Suppressor macrophage treated with lipopolysaccharide for 1 hour (primary cell): ENCODE data around the gene COX6A2.
"Not testable (repeated sequence)": the region's sequence is repeated elsewhere in the genome, so short reads cannot be mapped to it uniquely, and the experiment has no call there.

Experiments used
- DNase-seq, 3 donors: peaks; one replicate each; pipeline ENCODE4 v3.0.0-alpha.2; 2020 to 2022

Gene COX6A2

GRCh38 chr16:31461921-31462804, 34.0 kb upstream of the COX6A2 start:
- no peak for DNase-seq

GRCh38 chr16:31461201-31461920, 33.2 kb upstream of the COX6A2 start:
- DNase-seq: no peak

DNA sequence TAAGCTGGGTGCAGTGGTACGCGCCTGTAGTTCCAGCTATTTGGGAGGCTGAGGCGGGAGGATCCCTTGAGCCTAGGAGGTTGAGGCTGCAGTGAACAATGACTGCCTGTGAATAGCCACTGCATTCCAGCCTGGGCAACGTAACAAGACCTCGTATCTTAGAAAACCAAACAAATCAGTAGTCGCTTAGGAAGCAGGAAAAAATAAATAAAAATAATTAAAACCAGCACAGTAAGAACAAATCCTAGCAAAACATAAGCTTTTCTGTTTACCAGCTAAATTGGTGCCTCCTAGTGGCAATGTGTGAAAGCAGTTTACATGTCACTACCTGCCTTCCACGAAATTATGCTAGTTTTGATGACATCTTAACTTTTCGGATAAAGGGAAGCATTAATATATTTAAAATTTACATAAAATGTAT, 32.4 kb upstream of the COX6A2 start:
- DNase-seq: peak; percentile 53 to 67 (median 64)

- peak; percentile 100 for DNase-seq
Observed at GRCh38 chr16:31459687-31460581, 31.8 kb upstream of the COX6A2 start.

- peak; percentile 98 to 99 (median 99) for DNase-seq
Observed at GRCh38 chr16:31458844-31459686, 30.9 kb upstream of the COX6A2 start, which contains the start of gene ARMC5. TSS of gene ARMC5 (plus strand) at chr16:31459501. CDS start at chr16:31459525, 24 bp downstream.

DNA sequence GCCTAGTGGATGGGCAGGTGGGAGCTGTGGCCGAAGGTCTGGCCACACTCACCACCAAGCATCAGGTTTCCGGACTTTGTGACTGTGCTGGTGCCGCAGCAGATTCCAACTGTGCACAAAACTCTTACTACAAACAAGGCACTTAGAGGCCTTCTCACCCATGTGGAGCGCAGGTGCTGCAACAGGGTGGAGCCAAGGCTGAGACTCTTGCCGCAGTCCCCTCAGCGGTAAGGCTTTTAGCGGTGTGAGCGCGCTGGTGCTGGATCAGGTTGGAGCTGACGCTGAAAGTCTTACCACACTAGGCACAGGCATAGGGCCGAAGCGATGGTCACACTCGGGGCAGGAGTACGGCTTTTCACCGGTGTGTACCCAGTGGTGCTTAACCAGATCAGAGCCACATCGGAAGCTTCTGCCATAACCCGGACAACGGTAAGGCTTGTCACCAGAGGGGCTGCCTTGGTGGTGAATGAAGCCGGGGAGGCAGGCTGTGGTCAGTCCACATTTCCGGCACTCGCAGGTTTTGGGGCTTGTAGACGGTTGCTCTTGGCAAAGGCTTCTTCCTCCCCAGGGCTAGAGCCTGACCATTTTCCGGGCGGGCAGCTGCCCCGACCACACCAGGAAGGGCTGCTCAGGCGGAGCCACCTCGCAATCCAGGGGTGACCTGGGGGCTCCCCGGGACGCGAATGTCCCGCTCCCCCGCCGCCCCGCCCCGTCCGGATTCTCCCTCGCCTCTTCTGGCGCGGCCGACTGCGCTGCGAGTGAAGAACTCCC, 30.1 kb upstream of the COX6A2 start:
- peak; percentile 73 to 92 (median 77) for DNase-seq

DNA sequence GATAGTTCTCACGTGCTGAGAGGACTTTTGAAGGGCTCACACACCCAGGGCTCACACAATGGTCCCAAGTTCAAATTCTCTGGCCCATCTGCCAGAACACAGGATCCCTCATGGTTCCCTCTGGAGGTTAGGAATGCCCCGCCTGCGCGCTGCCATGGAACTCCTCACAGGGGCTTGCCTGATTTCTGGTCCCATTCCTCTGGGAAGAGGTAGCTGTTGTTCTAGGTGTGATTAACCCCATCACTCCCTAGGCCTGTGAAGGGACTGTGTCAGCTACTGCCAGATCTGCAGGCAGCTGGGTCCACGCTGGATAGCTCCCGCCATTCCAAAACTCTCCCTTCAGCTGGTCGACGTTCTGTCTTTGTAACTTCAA, 28.8 kb upstream of the COX6A2 start:
- DNase-seq: no peak

GRCh38 chr16:31455601-31456314, 27.6 kb upstream of the COX6A2 start:
- peak; percentile 62 to 82 (median 74) for DNase-seq

GRCh38 chr16:31453255-31454204, 25.4 kb upstream of the COX6A2 start:
- peak; percentile 94 to 98 (median 94) for DNase-seq

GRCh38 chr16:31452631-31453106, 24.5 kb upstream of the COX6A2 start:
- peak in 2 of 3 donors; percentile 32 to 59 for DNase-seq

GRCh38 chr16:31451681-31452351, 23.7 kb upstream of the COX6A2 start:
- DNase-seq: peak; percentile 53 to 69 (median 56)

DNA sequence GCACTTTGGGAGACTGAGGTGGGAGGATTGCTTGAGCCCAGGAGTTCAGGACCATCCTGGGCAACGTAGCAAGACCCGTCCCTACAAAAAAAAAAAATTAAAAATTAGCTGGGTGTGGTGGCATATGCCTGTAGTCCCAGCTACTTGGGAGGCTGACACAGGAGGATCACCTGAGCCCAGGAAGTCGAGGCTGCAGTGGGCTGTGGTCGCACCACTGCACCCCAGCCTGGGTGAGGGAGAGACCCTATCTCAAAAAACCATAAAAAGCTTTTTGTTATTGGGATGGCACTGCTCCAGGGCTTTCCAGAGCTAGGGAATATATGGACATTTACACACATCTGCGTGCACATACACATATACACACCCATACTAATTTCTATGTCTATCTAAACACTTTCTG, 23.0 kb upstream of the COX6A2 start:
- DNase-seq: no peak

DNA sequence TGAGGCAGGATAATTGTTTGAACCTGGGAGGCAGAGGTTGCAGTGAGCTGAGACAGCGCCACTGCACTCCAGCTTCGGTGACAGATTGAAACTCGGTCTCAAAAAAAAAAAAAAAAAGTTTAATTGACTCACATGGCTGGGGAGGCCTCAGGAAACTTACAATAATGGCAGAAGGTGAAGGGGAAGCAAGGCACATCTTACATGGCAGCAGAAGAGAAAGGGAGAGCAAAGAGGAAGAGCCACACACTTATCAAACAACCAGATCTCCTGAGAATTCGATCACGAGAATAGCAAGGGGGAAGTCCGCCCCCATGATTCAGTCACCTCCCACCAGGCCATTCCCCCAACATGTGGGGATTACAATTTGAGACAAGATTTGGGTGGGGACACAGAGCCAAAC, 17.8 kb upstream of the COX6A2 start:
- DNase-seq: not testable (repeated sequence)

GRCh38 chr16:31441956-31442355, 13.8 kb upstream of the COX6A2 start:
- DNase-seq: no peak

GRCh38 chr16:31440516-31441184, 12.5 kb upstream of the COX6A2 start:
- DNase-seq: no peak

GRCh38 chr16:31439519-31439918, 11.4 kb upstream of the COX6A2 start:
- no peak for DNase-seq

GRCh38 chr16:31439023-31439422, 10.9 kb upstream of the COX6A2 start:
- DNase-seq: not testable (repeated sequence)

- DNase-seq: no peak
Observed at GRCh38 chr16:31438414-31438813, 10.3 kb upstream of the COX6A2 start.
